GM12872 (cell line): ENCODE measurements around the gene RGL1.

ENCODE experiments used
- CTCF ChIP-seq: IDR thresholded peaks from 3 replicates; pipeline ENCODE4 v1.5.1; 2011; ENCODE audit warnings: low read depth, mild to moderate bottlenecking, low read length, moderate library complexity; ENCODE audit not compliant: insufficient read depth

RGL1 gene

GRCh38 chr1:183841550-183841949 is 36.6 kb downstream of the RGL1 start:
- no peak for TF ChIP-seq CTCF

GRCh38 chr1:183841950-183842794 is 37.3 kb downstream of the RGL1 start:
- TF ChIP-seq CTCF, result no peak

- no peak for TF ChIP-seq CTCF
These were observed 37.9 kb downstream of the RGL1 start for GRCh38 chr1:183842795-183843144.

DNA sequence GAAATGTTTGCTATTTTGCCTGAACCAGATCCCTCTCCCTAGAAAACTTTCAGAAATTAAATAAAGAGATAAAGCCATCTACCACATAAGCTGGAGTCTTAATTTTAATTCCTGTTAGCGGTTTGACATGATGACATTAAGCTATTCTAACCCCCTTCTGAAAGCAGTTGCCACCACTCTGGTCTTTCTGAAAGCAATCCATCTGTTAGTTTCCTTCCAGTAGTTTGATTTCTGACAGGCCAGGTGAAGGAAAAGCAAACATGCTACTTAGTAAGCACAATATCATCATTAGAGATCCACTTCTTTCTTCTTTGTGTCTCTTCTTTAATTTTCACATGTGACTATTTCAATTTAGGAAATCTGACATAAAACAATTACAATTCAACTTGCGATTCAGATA is 39.9 kb downstream of the RGL1 start:
- no peak for TF ChIP-seq CTCF

- TF ChIP-seq CTCF, result no peak
These were observed 40.8 kb downstream of the RGL1 start for GRCh38 chr1:183845681-183846080.

- no peak for TF ChIP-seq CTCF
These were observed 42.7 kb downstream of the RGL1 start for GRCh38 chr1:183847641-183848040.

DNA sequence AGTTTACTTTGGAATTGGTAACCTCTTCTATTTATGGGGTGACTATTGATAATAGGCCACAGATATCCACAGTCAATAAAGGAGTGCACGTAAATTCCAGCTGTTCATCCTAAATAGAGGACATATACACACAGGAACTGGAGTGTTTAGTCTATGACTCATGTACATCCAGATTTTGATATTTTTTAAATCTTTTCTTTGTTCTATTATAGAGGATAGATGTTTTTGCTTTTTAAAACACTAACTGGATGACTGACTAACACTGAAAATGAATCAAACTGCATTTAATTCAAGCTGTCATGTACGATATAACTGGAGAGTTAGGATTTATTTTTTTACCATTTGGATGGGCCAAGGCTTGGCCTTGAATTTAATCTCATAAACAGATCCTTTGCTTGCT is 45.9 kb downstream of the RGL1 start:
- no peak for TF ChIP-seq CTCF
